Endodermal cell (in vitro differentiated cells): ENCODE data around the gene RIPPLY1. TPM values are rescaled to one million over a fixed set of nuclear protein-coding genes. Genes with fewer than 3 reads are reported as not detected.

Source experiments
- DNase-seq: peaks from one replicate; pipeline ENCODE4 v3.0.0-alpha.2; 2017
- H3K27ac ChIP-seq: 2 replicates; pipeline ENCODE4 v1.5.1; 2013; ENCODE audit warnings: mild to moderate bottlenecking, low read depth, low read length, moderate library complexity
- H3K27me3 ChIP-seq: 2 replicates; pipeline ENCODE4 v1.6.1; 2013; ENCODE audit warnings: mild to moderate bottlenecking, low read length, moderate library complexity; ENCODE audit not compliant: insufficient read depth, control insufficient read depth, poor library complexity, severe bottlenecking
- H3K36me3 ChIP-seq: 2 replicates; pipeline ENCODE4 v1.7.0; 2013; ENCODE audit warnings: mild to moderate bottlenecking, low read length, moderate library complexity; ENCODE audit not compliant: control insufficient read depth, insufficient read depth
- H3K4me1 ChIP-seq: one replicate; pipeline ENCODE4 v1.7.0; 2013; ENCODE audit warnings: low read length; ENCODE audit not compliant: control insufficient read depth, insufficient read depth
- H3K4me3 ChIP-seq: 2 replicates; pipeline ENCODE4 v1.5.1; 2013; ENCODE audit warnings: mild to moderate bottlenecking, low read length, moderate library complexity
- H3K9ac ChIP-seq: 2 replicates; pipeline ENCODE4 v1.6.1; 2013; ENCODE audit warnings: mild to moderate bottlenecking, low read length, moderate library complexity; ENCODE audit not compliant: poor library complexity, severe bottlenecking; ENCODE audit errors: extremely low read depth
- H3K9me3 ChIP-seq: 2 replicates; pipeline ENCODE4 v1.6.1; 2013; ENCODE audit warnings: mild to moderate bottlenecking, low read length, moderate library complexity; ENCODE audit not compliant: control insufficient read depth
- H3K27ac Mint-ChIP-seq: 2 replicates; pipeline ENCODE4 v1.8.0; 2020; ENCODE audit warnings: mixed read lengths
- H3K27me3 Mint-ChIP-seq: 2 replicates; pipeline ENCODE4 v1.8.0; 2021; ENCODE audit warnings: mild to moderate bottlenecking, mixed read lengths; ENCODE audit not compliant: insufficient read depth
- H3K36me3 Mint-ChIP-seq: 2 replicates; pipeline ENCODE4 v1.8.0; 2020; ENCODE audit warnings: low read depth, mixed read lengths
- H3K4me1 Mint-ChIP-seq: 2 replicates; pipeline ENCODE4 v1.8.0; 2020; ENCODE audit warnings: mixed read lengths
- H3K4me3 Mint-ChIP-seq: 2 replicates; pipeline ENCODE4 v1.8.0; 2020; ENCODE audit warnings: mild to moderate bottlenecking, moderate library complexity, mixed read lengths
- H3K9me3 Mint-ChIP-seq: 2 replicates; pipeline ENCODE4 v1.8.0; 2020; ENCODE audit warnings: mild to moderate bottlenecking, mixed read lengths
- WGBS, 2 experiments: methylation state at CpG; one replicate each; pipeline versions ENCODE4 v1.1.5 to v1.1.7; 2013; ENCODE audit warnings: missing lambda C conversion rate in 2 of 2, mixed read lengths in 1 of 2; ENCODE audit not compliant: insufficient coverage in 1 of 2, insufficient read length in 1 of 2; 5-methylcytosine and 5-hydroxymethylcytosine counted together
- total RNA-seq, 2 donors: library from RNA; stranded (reverse); fragmentation: NEBNext Ultra II Directional in 1 of 2; extraction: Animal tissue kit (Norgen Biotek cat#: 25700) in 1 of 2; gene quantifications; 2 replicates in 1 of 2; 3 replicates in 1 of 2; pipeline ENCODE4 v1.2.1, GENCODE V29; 2021
- TF ChIP-seq, protein P1 (sequence below): fragments of 200-600 bp; sonication (generic); conservative IDR thresholded peaks from 2 replicates; pipeline ENCODE4 v1.5.0; 2021; ENCODE audit warnings: antibody characterized with exemption, mild to moderate bottlenecking

Gene RIPPLY1
- total RNA-seq, 2 donors from 2014 or later: not detected

DNA sequence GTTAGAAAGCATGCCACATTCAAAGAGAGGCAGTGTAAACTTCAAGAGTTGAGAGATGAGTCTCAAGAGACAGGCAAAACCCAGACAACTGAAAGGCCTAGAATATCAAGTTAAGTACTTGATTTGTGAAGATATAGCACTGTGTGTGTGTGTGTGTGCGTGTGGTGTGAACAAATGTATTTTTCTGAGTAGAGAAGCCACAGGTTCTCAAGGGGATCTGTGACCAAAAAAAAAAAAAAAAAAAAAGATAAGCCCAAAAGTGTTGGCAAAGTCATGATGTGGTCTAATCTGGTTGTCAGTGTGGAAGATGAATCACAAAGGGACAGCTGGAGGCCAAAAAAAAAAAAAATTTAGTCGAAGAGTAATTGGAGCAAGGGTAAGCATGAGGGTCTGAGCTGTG lies 3.9 kb downstream of the RIPPLY1 start:
- H3K27me3 Mint-ChIP-seq: peaks cover 31% of the 10 kb centered on the region
- peaks cover 5% of the 10 kb centered on the region for H3K4me1 ChIP-seq
- no peak overlapping the region for H3K4me3 ChIP-seq
- TF ChIP-seq, protein P1, sequence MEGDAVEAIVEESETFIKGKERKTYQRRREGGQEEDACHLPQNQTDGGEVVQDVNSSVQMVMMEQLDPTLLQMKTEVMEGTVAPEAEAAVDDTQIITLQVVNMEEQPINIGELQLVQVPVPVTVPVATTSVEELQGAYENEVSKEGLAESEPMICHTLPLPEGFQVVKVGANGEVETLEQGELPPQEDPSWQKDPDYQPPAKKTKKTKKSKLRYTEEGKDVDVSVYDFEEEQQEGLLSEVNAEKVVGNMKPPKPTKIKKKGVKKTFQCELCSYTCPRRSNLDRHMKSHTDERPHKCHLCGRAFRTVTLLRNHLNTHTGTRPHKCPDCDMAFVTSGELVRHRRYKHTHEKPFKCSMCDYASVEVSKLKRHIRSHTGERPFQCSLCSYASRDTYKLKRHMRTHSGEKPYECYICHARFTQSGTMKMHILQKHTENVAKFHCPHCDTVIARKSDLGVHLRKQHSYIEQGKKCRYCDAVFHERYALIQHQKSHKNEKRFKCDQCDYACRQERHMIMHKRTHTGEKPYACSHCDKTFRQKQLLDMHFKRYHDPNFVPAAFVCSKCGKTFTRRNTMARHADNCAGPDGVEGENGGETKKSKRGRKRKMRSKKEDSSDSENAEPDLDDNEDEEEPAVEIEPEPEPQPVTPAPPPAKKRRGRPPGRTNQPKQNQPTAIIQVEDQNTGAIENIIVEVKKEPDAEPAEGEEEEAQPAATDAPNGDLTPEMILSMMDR: no peak
- H3K36me3 Mint-ChIP-seq: no peaks in the 10 kb centered on the region
- H3K4me3 Mint-ChIP-seq: no peak overlapping the region
- no peak overlapping the region for H3K27ac Mint-ChIP-seq
- H3K9me3 ChIP-seq: no peaks in the 10 kb centered on the region
- H3K4me1 Mint-ChIP-seq: peaks cover 15% of the 10 kb centered on the region
- peaks cover 7% of the 10 kb centered on the region for H3K27me3 ChIP-seq
- H3K9ac ChIP-seq: no peak overlapping the region
- no peak overlapping the region for H3K27ac ChIP-seq
- peaks cover 58% of the 10 kb centered on the region for H3K9me3 Mint-ChIP-seq
- no peaks in the 10 kb centered on the region for H3K36me3 ChIP-seq
- WGBS, 2 experiments: 79% methylated on average over 1 of the region's 2 CpGs; no CpG with 5 or more reads in 1 of the 2 experiments
- no peak for DNase-seq

DNA sequence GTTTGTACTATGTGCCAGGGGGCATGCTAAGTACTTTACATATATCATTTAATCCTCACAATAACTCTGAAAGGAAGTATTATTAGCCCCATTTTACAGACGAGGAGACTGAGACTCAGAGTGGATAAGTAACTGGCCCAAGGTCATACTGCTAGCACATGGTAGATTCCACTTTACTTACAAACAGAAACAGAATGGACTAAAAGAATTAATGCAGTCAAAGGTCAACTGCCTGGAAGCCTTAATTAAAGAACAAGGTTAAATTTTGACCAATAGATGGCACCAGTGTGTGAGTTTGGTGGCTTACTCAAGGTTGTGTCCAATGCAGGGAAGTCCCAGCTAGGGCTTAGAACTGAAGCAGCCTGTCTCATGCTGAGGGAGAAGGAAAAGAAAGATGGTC lies 4.7 kb downstream of the RIPPLY1 start:
- Mint-ChIP-seq H3K9me3 (peaks cover 57% of the 10 kb centered on the region), H3K4me1 (peaks cover 12% of the 10 kb centered on the region), H3K27me3 (peaks cover 31% of the 10 kb centered on the region)

DNA sequence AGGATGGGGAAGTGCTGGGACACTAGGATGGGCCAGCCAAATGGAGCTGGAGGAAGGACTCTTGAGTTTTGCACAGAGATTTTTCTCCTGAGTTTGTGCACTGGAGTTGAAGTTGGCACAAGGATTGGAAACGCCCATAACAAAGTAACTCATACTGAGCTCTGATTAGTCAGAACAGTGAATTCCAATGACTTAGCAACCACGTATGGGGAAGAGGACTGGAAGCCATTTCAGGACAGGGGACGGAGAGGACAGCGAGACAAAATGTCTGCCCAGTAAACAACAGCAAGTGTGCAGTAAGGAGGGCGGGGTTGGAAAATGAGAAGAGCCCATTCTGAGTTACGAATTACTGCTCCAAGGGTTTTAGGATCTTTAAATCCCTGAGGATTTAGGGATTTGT lies 5.9 kb downstream of the RIPPLY1 start:
- Histone ChIP-seq H3K9ac (no peak overlapping the region), H3K36me3 (no peaks in the 10 kb centered on the region), H3K4me1 (no peaks in the 10 kb centered on the region), H3K9me3 (no peaks in the 10 kb centered on the region), H3K4me3 (no peak overlapping the region), H3K27ac (no peak overlapping the region), H3K27me3 (peaks cover 7% of the 10 kb centered on the region)
- Mint-ChIP-seq H3K9me3 (peaks cover 48% of the 10 kb centered on the region), H3K36me3 (no peaks in the 10 kb centered on the region), H3K27ac (no peak overlapping the region), H3K27me3 (peaks cover 31% of the 10 kb centered on the region), H3K4me3 (no peak overlapping the region), H3K4me1 (peaks cover 9% of the 10 kb centered on the region)
- TF ChIP-seq, protein P1: no peak
- no peak for DNase-seq
- 84 to 94% methylated on average over 2 to 5 of the region's 6 CpGs for WGBS, 2 experiments

More for the DNA sequence above, 4.7 kb downstream of the RIPPLY1 start:
- Histone ChIP-seq H3K9ac (no peak overlapping the region), H3K9me3 (no peaks in the 10 kb centered on the region), H3K36me3 (no peaks in the 10 kb centered on the region), H3K4me3 (no peak overlapping the region), H3K27me3 (peaks cover 7% of the 10 kb centered on the region), H3K27ac (no peak overlapping the region), H3K4me1 (no peaks in the 10 kb centered on the region)
- no peak overlapping the region for H3K27ac Mint-ChIP-seq
- H3K36me3 Mint-ChIP-seq: no peaks in the 10 kb centered on the region
- no peak overlapping the region for H3K4me3 Mint-ChIP-seq
- TF ChIP-seq, protein P1: peak; percentile 70
- DNase-seq: no peak
- 33% methylated on average over 1 of the region's 1 CpG; no CpG with 5 or more reads in 1 of the 2 experiments for WGBS, 2 experiments
